HEK293 (cell line): ENCODE measurements around the gene TPCN2.

Experiments
- GFI1B ChIP-seq: fragments of 450-650 bp; formaldehyde crosslinking; IDR thresholded peaks from 2 replicates; pipeline ENCODE4 v1.5.1; 2016; ENCODE audit warnings: missing biosample characterization, missing genetic modification characterization
- PATZ1 ChIP-seq: fragments of 450-650 bp; formaldehyde crosslinking; IDR thresholded peaks from 2 replicates; pipeline ENCODE4 v1.5.1; 2016; ENCODE audit warnings: missing biosample characterization, missing genetic modification characterization
- ZFP41 ChIP-seq: fragments of 450-650 bp; formaldehyde crosslinking; IDR thresholded peaks from 2 replicates; pipeline ENCODE4 v1.5.1; 2016; ENCODE audit warnings: missing biosample characterization, missing genetic modification characterization, borderline replicate concordance
- ZNF133 ChIP-seq: fragments of 450-650 bp; formaldehyde crosslinking; IDR thresholded peaks from 2 replicates; pipeline ENCODE4 v1.5.1; 2016; ENCODE audit warnings: missing biosample characterization, missing genetic modification characterization
- ZNF175 ChIP-seq: fragments of 450-650 bp; formaldehyde crosslinking; IDR thresholded peaks from 2 replicates; pipeline ENCODE4 v1.5.1; 2016; ENCODE audit warnings: missing biosample characterization, missing genetic modification characterization
- ZNF274 ChIP-seq, 2 experiments: fragments of 200-500 bp in 1 of 2; fragments of 450-650 bp in 1 of 2; sonication (Bioruptor generic) in 1 of 2; formaldehyde crosslinking in 1 of 2; IDR thresholded peaks; 2 replicates each; pipeline versions ENCODE4 v1.5.1 to v1.6.1; 2014 to 2016; ENCODE audit warnings: borderline replicate concordance in 1 of 2, inconsistent platforms in 1 of 2, low read length in 1 of 2, missing biosample characterization in 1 of 2, missing genetic modification characterization in 1 of 2
- ZNF48 ChIP-seq: fragments of 450-650 bp; formaldehyde crosslinking; IDR thresholded peaks from 2 replicates; pipeline ENCODE4 v1.5.1; 2016; ENCODE audit warnings: missing biosample characterization, missing genetic modification characterization
- ZNF596 ChIP-seq: fragments of 450-650 bp; IDR thresholded peaks from 2 replicates; pipeline ENCODE4 v1.5.0; 2018; ENCODE audit warnings: missing biosample characterization, mild to moderate bottlenecking, missing genetic modification characterization, moderate library complexity
- ZNF621 ChIP-seq: fragments of 450-650 bp; formaldehyde crosslinking; IDR thresholded peaks from 2 replicates; pipeline ENCODE4 v1.5.1; 2017; ENCODE audit warnings: missing biosample characterization, missing genetic modification characterization
- ZNF629 ChIP-seq: fragments of 450-650 bp; formaldehyde crosslinking; IDR thresholded peaks from 2 replicates; pipeline ENCODE4 v1.5.1; 2017; ENCODE audit warnings: missing biosample characterization, missing genetic modification characterization
- TF ChIP-seq, protein P1 (sequence below): fragments of 450-650 bp; formaldehyde crosslinking; IDR thresholded peaks from 2 replicates; pipeline ENCODE4 v1.5.1; 2016; ENCODE audit warnings: missing biosample characterization, missing genetic modification characterization, low read depth
- TF ChIP-seq, protein P2 (sequence below): fragments of 450-650 bp; formaldehyde crosslinking; IDR thresholded peaks from 2 replicates; pipeline ENCODE4 v1.5.1; 2016; ENCODE audit warnings: missing biosample characterization, missing genetic modification characterization
- TF ChIP-seq, protein P3 (sequence below): fragments of 450-650 bp; formaldehyde crosslinking; IDR thresholded peaks from 2 replicates; pipeline ENCODE4 v1.5.1; 2016; ENCODE audit warnings: missing biosample characterization, missing genetic modification characterization
- TF ChIP-seq, protein P4 (sequence below): fragments of 450-650 bp; formaldehyde crosslinking; IDR thresholded peaks from 2 replicates; pipeline ENCODE4 v1.5.1; 2016; ENCODE audit warnings: missing biosample characterization, missing genetic modification characterization

GRCh38 chr11:69060806-69061712 lies 12.3 kb downstream of the TPCN2 start:
- no peak for TF ChIP-seq ZNF48 (tag by site-specific recombination)
- no peak for TF ChIP-seq ZNF133 (tag by site-specific recombination)
- TF ChIP-seq ZNF596 (tag by site-specific recombination), result no peak
- TF ChIP-seq, protein P1, sequence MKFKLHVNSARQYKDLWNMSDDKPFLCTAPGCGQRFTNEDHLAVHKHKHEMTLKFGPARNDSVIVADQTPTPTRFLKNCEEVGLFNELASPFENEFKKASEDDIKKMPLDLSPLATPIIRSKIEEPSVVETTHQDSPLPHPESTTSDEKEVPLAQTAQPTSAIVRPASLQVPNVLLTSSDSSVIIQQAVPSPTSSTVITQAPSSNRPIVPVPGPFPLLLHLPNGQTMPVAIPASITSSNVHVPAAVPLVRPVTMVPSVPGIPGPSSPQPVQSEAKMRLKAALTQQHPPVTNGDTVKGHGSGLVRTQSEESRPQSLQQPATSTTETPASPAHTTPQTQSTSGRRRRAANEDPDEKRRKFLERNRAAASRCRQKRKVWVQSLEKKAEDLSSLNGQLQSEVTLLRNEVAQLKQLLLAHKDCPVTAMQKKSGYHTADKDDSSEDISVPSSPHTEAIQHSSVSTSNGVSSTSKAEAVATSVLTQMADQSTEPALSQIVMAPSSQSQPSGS (tag by site-specific recombination), result no peak
- no peak for TF ChIP-seq PATZ1 (tag by site-specific recombination)
- TF ChIP-seq, protein P2, sequence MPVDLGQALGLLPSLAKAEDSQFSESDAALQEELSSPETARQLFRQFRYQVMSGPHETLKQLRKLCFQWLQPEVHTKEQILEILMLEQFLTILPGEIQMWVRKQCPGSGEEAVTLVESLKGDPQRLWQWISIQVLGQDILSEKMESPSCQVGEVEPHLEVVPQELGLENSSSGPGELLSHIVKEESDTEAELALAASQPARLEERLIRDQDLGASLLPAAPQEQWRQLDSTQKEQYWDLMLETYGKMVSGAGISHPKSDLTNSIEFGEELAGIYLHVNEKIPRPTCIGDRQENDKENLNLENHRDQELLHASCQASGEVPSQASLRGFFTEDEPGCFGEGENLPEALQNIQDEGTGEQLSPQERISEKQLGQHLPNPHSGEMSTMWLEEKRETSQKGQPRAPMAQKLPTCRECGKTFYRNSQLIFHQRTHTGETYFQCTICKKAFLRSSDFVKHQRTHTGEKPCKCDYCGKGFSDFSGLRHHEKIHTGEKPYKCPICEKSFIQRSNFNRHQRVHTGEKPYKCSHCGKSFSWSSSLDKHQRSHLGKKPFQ (tag by site-specific recombination), result no peak
- TF ChIP-seq, protein P3, sequence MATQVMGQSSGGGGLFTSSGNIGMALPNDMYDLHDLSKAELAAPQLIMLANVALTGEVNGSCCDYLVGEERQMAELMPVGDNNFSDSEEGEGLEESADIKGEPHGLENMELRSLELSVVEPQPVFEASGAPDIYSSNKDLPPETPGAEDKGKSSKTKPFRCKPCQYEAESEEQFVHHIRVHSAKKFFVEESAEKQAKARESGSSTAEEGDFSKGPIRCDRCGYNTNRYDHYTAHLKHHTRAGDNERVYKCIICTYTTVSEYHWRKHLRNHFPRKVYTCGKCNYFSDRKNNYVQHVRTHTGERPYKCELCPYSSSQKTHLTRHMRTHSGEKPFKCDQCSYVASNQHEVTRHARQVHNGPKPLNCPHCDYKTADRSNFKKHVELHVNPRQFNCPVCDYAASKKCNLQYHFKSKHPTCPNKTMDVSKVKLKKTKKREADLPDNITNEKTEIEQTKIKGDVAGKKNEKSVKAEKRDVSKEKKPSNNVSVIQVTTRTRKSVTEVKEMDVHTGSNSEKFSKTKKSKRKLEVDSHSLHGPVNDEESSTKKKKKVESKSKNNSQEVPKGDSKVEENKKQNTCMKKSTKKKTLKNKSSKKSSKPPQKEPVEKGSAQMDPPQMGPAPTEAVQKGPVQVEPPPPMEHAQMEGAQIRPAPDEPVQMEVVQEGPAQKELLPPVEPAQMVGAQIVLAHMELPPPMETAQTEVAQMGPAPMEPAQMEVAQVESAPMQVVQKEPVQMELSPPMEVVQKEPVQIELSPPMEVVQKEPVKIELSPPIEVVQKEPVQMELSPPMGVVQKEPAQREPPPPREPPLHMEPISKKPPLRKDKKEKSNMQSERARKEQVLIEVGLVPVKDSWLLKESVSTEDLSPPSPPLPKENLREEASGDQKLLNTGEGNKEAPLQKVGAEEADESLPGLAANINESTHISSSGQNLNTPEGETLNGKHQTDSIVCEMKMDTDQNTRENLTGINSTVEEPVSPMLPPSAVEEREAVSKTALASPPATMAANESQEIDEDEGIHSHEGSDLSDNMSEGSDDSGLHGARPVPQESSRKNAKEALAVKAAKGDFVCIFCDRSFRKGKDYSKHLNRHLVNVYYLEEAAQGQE (tag by site-specific recombination), result no peak
- TF ChIP-seq ZNF175 (tag by site-specific recombination), result no peak
- no peak for TF ChIP-seq ZNF621 (tag by site-specific recombination)
- no peak for TF ChIP-seq GFI1B (tag by site-specific recombination)
- TF ChIP-seq, protein P4, sequence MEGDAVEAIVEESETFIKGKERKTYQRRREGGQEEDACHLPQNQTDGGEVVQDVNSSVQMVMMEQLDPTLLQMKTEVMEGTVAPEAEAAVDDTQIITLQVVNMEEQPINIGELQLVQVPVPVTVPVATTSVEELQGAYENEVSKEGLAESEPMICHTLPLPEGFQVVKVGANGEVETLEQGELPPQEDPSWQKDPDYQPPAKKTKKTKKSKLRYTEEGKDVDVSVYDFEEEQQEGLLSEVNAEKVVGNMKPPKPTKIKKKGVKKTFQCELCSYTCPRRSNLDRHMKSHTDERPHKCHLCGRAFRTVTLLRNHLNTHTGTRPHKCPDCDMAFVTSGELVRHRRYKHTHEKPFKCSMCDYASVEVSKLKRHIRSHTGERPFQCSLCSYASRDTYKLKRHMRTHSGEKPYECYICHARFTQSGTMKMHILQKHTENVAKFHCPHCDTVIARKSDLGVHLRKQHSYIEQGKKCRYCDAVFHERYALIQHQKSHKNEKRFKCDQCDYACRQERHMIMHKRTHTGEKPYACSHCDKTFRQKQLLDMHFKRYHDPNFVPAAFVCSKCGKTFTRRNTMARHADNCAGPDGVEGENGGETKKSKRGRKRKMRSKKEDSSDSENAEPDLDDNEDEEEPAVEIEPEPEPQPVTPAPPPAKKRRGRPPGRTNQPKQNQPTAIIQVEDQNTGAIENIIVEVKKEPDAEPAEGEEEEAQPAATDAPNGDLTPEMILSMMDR, result no peak
- no peak for TF ChIP-seq ZNF274 (IDR thresholded peaks at IDR 0.05; ENCODE audit: low read length)
- TF ChIP-seq ZNF274 (tag by site-specific recombination; IDR thresholded peaks at IDR 0.05; ENCODE audit: borderline replicate concordance), result no peak
- no peak for TF ChIP-seq ZFP41 (tag by site-specific recombination)
- no peak for TF ChIP-seq ZNF629 (tag by site-specific recombination)
